ENCODE measurements around the gene PABPN1L.

The PABPN1L gene

GRCh38 chr16:88883117-88883895 is 16.8 kb upstream of the PABPN1L start:
- DNase-seq: no peak

DNA sequence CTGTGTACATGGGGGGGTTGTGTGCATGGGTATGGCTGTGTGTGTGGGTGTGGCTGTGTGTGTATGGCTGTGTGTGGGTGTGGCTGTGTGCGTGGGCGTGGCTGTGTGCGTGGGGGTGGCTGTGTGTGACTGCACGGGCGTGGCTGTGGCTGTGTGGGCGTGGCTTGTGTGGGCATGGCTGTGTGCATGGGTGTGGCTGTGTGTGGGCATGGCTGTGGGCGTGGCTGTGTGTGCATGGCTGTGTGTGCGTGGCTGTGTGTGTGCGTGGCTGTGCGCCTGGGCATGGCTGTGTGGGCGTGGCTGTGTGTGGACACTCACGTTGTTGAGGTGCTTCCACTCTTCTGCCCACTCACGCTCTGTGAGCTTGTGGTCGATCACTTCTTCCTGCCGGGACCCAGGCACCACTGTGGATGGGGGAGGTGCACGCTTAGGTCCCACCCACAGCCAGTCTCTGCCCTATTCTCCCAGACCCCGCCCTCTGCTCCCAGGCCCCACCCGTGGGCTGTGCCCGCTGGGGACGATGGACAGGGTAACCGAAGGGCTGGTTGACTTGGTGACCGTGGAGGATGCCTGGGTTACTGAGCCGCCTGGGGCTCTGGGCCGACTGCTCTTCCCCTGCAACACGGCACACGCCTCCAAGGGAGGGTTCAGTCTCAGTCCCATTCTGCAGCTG is 16.0 kb upstream of the PABPN1L start:
- no peak for DNase-seq

GRCh38 chr16:88881675-88882357 is 15.4 kb upstream of the PABPN1L start:
- DNase-seq: no peak

DNA sequence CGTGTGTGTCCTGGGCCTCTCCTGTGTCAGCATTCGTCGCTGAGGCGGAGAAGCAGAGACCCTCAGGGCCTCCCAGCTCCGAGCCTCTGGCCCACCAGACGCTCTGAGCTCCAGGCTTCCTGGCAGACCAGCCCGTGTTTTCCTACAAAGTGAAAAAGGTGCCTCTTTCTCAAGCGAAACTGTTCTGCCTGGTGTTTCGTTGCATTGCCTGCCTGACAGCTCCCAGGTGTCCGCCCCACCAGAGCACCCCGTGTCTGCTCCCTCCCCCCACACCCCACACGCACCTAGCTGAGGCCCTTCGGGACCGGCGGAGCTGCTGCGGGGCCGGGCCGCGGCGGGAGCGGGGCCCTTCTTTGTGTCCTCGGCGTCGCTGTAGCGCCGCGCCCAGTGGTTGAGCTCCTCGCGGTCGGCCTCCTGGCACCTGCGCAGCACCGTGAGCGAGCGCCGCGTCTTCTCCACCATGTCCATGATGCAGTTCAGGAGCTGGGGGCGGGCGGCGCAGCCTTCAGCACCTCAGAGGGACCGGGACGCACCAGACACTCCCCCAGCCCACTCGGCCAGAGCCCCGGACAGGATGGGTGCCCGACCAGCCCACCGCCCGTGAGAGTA is 14.7 kb upstream of the PABPN1L start:
- DNase-seq: no peak

DNA sequence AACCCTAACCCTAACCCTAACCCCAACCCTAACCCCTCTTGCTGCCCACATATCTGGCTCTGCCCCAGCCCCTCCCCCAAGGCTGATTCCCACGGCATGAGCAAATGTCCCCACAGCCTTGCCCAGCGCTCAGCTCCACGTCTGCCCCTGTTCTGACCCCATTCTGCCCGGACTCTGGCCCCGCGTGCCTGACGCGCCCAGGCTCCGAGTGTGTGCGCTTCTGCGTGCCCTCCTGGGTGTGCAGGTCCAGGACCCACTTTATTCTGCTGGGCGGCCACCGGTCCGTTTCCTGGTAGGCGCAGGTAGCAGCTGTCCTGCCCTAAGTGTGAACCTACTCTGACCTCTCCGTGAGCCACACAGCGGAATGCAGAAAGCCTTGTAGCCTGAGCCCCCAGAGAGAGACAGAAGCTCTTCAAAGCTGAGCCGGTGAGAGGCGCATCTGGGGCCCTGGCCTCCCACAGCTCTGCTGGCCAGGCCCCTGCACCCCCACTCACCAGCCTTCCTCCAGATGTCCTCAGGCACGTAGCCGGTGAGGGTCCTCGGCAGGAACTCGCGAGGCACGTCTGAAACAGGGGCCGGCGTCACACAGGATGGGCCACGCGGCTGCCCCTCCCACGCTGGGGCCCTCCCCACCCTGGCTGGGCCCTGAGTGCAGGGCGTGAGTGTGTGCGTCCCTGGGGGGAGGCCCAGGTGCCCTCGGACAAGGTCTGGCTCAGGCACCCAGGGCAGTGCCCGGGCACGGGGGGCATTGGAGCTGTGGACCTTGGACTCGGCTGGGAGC is 14.0 kb upstream of the PABPN1L start:
- no peak for DNase-seq

GRCh38 chr16:88879788-88880055 is 13.3 kb upstream of the PABPN1L start:
- DNase-seq: no peak

DNA sequence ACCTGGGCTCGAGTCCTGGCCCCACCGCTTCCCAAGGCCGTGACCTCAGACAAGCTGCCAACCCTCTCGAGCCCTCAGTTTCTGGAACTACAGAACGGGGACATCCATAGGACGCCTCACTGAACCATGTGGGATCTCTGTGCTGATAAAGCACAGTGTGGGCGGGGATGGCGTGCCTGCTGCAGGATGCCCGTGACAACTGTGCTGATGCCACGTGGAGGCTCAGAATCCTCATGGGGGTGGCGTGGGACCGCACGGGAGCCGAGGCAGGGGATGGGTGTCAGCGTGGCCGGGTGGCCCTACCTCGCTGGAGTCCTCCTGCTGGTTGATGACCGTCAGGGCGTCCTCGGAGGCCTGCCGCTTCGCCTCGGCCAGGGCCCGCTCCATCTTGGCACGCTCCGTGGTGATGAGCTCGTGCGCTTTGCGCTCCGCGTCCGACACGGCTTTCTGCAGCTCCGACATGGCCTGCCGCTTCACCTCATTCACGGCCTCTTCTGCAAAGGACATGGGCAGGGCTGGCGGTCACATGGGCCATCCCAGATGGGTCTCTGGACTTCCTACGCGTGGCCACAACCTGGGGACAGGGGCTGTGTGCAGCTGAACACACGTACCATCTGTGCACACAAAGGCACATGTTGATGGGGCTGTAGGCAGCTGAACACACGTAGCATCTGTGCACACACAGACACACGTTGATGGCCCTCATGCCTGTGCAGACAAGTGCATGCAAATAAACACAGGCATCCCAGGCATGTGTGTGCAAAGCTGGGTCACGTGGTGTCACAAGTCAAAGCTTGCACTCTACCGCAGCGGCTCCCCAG is 12.7 kb upstream of the PABPN1L start:
- DNase-seq: no peak

DNA sequence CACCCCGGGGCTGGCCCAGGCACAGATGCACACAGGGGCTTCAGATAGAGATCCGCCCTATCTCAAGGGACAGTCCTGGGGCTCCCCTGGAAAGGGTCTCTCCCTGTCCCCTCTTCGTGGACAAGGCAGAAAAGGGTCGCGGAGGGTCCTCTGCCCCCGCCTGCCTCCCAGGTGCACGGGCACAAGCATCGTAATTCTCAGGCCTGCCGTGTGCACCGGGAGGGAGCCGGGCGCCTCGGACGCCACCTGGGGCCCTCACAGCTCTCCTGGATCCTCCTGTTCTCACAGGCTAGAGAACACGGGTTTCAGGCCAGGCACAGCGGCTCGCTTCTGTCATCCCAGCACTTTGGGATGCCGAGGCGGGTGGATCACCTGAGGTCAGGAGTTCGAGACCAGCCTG is 11.9 kb upstream of the PABPN1L start:
- no peak for DNase-seq

DNA sequence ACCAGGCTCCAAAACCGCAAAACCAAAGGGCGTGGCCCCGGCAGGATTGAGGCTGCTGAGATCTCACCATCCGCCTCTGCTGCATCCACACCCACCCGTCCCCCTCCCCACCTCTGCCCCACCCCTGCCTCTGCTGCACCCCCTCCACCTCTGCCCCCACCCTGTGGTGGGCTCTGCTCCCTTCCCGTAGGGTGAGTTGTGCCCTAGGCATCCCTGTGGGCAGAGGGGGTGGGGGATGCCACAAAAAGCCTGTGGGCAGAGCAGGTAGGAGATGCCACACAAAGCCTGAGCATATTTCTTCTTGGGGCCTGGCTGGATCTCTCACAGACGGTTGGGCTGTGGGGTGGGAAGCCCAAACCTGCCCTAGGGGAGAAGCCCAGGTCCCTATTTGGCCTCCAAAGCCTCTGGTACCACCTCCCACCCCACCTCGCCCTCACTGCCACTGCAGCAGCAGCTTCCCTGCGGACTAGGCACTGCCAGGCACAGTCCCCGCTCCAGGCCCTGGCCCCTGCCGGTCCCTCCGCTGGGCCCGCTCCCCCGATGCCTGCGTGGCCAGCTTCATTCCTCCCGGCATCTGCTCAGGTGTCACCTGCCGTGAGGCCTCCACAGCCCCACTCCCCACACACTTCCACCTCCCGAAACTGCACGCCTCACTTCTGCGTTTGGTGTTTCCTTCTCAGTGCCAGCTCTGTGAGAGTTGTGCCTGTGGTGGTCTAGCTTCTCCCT is 11.3 kb upstream of the PABPN1L start:
- DNase-seq: no peak

- DNase-seq: no peak
Measured at GRCh38 chr16:88876942-88877526, 10.6 kb upstream of the PABPN1L start.

DNA sequence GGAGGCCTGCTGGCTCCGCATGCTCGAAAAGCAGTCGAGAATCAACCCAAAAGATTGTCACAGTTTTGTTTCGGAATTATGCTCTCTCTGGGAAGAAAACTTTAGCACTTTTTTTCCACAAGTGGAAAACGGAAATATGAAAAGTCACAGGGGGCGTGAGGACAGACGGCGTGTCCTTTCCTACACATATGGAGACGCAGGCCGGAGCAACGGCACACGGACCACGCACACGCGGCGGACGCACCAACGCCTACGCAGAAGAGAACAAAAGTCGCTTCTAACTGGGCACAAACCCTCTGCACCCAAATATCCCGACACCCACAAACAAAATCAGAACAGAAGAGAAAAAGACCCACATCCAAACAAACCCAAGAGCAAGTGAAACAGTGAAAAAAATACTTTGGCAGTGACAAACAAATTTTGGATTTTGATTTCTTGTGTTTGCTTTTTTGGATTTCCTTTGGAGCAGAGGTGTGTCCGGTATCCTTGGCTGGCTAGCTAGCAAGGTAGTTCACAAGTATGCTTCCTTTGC is 9.3 kb upstream of the PABPN1L start:
- DNase-seq: no peak

DNA sequence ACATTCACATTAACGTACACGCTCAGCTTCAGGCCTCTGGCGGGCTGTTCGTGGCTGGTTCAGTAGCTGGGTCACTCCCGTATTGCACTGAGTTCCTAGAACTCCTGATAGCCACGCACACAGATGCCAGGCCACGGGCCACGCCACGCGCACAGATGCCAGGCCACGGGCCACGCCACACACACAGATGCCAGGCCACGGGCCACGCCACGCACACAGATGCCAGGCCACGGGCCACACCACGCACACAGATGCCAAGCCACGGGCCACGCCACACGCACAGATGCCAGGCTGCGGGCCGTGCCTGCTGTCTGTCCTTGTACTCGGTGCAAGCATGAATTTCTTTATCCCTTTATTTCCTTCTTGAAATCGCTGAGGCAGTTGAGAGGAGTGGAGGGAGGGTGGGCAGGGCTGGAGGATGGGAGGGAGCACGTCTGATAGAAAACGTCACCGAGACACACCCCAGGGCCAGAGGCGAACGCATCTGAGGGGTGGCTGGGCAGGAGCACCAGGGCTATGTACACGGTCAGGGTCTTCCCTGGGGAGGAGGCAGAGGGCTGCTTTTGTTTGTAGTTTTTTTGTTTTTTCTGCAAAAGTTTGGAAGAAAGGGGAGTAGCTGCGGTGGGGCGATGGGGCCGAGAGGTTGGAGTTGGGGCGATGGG is 8.6 kb upstream of the PABPN1L start:
- DNase-seq: no peak

GRCh38 chr16:88872650-88873331 is 6.3 kb upstream of the PABPN1L start:
- no peak for DNase-seq

DNA sequence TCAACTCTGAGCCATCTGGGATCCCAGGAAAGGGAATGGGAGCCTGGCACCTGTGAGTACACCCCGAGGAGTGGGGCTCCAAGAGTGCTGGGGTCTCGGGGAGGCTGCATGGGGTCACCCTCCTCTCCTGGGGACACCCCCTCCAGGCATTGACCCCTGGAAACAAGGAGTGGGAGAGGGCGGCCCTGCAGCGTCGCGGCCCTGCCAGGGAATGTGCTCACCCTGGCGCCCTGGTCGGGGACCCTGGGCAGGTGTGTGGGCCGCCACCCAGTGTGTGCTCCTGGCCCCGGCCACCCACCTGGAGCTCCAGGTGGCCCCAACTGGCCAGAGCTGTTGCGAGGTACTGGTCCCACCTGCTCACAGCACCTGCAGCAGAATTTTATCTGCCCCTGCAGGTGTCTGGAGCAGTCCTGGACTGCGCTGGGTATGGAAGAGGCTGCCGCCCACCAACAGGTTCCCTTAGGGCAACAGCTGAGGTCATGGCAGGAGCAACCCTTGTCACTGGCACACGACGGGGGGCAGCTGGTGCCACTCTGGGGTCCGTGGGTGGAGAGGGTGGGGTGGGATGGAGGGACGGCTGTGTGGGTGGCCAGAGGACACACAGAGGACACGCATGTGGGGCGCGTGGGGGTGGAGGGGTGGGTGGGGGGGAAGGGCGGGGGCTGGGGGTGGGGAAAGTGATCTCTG is 5.4 kb upstream of the PABPN1L start:
- DNase-seq: no peak

DNA sequence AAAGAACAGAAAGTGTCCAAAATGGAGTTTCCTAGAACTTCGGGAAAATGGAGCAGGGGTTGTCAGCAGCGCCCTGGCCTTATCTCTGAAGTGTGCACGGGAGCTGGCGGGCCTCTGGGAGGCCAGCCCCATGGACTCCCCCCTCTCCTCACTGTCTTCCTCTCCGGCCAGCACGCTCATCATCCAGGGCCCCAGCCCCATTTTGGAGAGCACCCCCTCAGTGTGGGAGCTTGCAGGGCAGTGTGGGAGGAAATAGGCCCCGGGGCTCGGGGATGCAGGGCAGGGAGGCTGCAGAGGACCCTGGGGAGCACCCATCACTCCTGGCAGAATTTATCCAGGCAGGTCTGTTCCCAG is 4.9 kb upstream of the PABPN1L start:
- DNase-seq: no peak

GRCh38 chr16:88870608-88871348 is 4.3 kb upstream of the PABPN1L start:
- DNase-seq: no peak

GRCh38 chr16:88869673-88869980 is 3.2 kb upstream of the PABPN1L start:
- DNase-seq: no peak

DNA sequence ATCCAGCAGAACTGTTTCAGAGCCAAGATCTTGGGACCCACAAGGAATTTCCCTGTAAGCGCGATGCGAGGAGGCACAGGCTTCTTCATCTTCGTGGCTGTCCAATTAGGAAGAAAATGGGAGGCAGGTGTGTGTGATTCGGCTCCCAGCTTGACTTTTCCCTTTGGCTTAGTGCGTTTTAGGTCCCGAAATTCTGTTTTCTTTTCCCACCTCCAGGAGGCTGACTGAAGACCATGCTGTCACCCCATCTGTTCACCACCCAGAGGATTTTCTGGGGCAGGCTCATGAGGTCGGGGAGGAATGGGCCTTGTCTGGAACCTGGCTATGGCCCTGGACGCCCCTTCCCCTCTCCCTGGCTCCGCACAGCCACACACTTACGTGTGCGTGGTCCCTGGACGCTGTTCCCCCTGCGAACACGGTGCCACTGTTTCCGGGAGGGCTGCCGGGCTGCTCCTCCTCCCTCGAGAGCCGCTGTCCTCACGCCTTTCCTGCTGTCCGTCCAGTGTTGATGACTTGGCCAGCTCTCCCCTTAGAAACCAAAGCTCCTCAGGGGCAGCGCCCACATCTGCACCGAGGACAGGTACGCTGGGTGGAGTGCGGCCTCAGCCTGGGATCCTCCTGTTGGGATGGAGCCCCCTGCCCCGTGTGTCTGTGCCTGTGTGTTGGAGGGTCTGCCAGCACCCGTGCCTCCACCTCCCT is 2.7 kb upstream of the PABPN1L start:
- no peak for DNase-seq
